Stimulated activated naive CD4-positive, alpha-beta T cell treated with Interleukin-2 at 50 U/mL for 16 hours (primary cell): ENCODE measurements around the gene CCDC57.
"Not testable (repeated sequence)": the region's sequence is repeated elsewhere in the genome, so short reads cannot be mapped to it uniquely, and the experiment has no call there.

Experiments
- DNase-seq: peaks from one replicate; lab custom pipeline; 2025; lab: John Stamatoyannopoulos, UW

CCDC57 gene

GRCh38 chr17:82201498-82201910 is 11.1 kb downstream of the CCDC57 start:
- DNase-seq: no peak

DNA sequence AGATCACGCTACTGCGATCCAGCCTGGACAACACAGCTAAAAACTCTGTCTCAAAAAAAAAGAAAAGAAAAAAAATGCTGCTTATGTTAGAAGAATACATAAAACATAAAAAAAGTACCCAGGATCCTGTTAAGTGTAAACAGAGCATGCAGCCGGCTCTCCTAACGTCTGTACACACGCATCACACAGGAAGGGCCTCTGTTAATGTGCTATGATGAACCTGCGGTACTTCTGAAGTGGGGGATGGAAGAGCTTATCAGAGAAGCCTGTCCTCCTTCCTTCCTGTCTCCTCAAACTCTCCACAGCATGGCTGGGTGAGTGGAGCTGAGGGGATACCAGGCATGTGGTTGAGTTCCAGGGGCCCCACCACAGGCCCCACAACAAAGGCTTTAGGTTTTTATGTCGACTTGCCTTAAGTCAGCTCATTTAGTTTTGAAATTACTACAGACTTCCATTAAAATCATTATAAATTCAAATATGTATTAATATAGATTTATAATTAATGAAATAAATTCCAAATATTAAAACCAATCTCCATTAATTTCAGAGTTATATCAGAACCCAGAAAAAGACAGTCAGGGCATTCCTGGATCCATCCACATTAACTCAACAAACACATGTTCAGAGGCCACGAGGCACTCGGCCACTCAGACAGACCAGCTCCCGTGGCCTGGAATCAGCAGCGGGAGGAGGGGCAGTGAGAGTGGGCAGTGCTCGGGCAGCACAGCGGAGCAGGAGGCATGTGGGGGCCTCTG is 11.7 kb downstream of the CCDC57 start:
- DNase-seq: peak; percentile 56

DNA sequence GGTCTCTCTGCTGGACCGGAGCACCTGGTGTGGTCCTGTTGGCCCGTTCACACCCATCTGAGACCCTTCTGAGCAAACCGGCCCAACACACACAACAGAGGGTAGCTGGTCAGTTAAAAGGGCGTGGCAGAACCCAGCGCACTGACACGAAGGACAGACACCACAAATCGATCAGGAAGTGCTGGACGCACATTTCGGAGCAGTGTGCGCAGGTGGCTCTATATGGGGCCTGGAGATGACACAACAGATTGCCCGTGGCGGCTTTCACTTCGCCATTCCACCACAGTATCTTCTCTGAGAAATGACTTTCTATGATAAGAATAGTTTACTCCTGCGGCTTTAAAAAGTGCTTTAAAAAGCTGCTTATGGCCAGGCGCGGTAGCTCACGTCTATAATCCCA is 12.5 kb downstream of the CCDC57 start:
- DNase-seq: no peak

- no peak for DNase-seq
Observed at GRCh38 chr17:82199496-82199895, 13.1 kb downstream of the CCDC57 start.

DNA sequence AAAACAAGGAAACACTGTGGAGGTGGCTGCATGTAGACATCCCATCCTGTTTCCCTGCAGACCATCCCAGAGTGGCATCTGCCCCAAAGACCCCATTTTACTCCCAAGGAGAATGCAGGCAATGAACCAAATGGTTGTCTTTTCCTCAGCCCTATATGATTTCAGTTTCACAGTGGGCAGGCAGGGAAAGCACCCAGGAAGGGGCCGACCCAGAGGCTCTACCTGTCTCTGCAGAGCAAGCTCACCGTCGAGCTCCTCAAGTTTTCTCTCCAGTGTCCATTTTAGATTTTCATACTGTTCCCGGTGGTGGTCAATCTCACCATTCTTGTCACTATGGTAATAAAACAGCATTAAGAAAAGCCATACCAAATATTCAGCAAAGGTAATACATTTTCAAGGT is 14.6 kb downstream of the CCDC57 start:
- no peak for DNase-seq

DNA sequence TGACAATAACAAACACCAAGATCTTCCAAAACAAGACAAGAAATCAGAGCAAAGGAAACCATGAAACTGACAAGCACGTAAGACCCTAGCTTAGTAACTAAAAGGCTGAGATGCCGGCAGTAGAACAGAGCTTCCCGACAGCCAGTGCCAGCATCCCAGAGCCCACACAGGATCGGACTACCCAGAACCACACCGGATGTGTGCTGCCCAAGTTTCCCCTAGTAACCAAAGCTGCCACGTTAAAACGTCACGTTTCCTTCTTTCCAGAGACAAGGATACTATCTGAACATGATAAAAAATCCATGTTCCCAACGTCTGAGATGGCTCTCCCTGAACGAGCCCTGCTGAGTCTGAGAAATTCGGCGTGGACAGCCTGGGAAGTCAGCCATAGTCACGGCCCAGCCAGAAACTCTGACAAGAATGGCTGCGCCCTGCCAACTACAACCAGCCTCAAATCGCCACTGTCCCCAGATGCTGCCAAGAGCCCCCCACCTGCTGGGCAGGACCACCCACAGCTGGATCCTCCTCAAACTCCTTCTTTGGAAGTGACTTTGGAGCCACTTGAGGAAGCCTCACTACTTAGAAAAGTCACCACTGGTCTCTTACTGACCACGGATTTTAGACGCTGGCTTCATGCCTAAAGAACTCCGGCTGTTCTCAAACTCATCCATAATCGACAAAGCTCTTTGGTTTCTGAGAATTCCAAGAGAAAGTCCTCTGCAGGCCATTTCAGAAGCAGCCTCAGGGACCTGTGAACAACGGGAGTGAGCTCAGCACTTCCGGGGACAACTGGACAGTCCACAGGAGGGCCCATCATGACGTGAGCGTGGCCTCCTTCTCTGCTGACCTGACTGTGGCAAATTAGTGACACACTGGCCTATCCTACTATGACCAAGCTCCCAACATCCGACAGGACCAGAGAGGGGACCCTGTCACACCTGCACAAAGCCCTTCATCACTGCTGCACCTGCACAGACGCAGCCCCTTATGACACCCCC is 16.7 kb downstream of the CCDC57 start:
- DNase-seq: no peak

GRCh38 chr17:82194765-82195164 is 17.9 kb downstream of the CCDC57 start:
- DNase-seq: no peak

DNA sequence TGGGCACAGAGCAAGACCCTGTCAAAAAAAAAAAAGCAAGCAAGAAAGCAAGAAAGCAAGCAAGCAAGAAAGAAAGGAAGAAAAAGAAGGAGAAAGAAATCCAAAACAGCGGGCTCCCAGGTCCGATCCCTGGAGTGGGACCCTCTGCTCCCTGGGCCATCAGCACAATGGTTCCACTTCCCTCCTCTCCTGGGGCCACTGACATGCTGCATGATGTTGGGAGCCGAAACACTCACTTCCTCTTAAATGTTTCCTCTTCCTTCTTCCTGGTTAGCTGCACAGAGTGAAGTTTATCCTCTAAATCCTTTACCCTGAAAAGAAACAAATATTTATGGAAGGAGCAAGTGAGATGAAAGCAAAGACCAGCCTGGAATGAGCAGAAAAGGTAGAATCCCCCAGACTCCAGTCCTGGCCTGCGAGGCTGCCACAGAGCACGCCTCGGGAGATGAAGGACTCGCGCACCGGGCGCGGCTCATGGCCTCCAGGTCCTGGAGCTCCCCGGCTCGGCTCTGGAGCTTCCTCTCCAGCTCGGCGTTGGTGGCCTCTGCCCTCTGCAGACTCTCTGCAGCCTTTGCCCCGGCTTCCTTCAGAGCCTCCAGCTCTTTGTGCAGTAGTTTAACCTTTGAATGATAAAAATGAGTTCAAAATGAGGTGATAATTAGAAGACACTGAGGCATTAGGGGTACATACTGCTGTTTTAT is 19.0 kb downstream of the CCDC57 start:
- no peak for DNase-seq

- DNase-seq: not testable (repeated sequence)
Observed at GRCh38 chr17:82193050-82193449, 19.6 kb downstream of the CCDC57 start.

DNA sequence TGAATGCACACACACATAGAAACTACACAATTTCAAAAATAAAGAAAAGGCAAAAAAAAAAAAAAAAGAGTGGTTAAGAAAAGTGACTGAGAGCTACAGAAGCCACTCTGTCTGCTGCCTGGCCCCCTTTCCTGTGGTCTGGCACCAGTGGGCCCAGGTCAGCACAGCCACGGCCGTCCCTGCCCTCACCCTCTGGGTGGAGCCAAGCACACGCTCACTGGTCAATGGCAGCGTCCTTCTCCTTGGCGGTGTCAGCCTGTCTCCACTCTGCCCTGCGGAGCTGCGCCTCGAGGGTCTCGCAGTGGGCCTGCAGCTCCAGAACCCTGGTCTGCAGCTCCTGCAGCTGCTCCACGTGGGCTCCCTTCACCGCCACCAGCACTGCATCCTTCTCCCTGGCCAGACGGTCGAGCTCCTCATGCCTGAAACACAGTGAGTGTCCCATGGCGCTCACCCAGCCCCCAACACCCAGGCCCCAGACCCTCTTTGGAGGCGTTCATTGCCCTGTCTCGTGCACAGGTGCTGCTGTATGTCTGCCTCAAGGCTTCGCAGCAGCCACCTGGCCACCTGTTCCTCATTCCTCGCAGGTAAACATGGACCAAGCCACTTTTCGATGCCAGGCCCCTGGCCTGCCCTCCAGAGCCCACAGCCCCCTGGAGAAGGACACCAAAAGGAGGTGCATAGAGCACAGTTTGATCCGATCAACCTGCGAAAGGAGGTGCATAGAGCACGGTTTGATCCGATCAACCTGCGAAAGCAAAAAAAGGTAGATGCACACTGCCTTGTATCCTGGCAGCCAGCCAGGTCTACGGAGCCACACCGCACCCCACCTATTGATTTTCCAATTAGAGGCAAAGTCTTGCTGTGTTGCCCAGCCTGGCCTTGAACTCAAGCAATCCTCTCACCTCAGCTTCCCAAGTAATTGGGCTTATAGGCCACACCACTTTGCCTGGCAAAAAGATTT is 24.4 kb downstream of the CCDC57 start:
- no peak for DNase-seq

- DNase-seq: no peak
Observed at GRCh38 chr17:82187500-82187899, 25.1 kb downstream of the CCDC57 start.

- no peak for DNase-seq
Observed at GRCh38 chr17:82186221-82186620, 26.4 kb downstream of the CCDC57 start.

GRCh38 chr17:82184761-82185160 is 27.9 kb downstream of the CCDC57 start:
- DNase-seq: no peak

DNA sequence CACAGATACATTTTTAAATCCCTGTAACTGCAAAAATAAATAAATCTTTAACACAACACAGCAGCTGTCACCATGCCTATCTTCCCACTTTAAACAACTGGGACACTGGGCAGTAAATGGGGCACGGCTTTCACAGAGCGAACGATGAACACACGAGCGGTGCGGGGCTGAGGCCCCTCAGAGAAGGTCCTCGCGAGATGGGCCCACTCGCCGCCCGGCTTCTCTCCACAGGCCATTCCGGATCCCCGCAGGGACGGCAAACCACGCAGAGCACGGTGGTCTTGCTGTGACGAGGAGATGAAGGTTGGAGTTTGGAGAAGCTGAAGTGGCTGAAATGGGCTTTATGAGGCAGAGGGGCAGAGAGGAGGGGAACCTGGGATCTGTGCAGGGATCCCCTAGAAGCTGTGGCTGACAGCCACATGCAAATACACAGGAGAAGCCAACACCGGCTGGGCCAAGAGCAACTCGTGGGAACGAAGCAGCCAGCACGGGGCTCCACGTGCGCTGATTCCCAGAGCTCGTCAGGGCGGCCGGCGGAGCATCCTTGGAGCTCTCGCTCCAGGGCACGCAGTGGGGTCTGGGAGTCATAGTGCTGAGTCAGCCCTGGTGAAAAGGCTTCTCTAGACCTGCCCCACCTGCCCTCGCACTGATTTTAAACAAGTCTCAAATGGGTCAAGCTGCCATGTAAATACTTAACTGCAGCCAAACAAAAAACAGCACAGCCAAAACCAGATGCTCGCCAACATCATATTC is 31.7 kb downstream of the CCDC57 start:
- DNase-seq: no peak

- DNase-seq: no peak
Observed at GRCh38 chr17:82179946-82180475, 32.6 kb downstream of the CCDC57 start.

DNA sequence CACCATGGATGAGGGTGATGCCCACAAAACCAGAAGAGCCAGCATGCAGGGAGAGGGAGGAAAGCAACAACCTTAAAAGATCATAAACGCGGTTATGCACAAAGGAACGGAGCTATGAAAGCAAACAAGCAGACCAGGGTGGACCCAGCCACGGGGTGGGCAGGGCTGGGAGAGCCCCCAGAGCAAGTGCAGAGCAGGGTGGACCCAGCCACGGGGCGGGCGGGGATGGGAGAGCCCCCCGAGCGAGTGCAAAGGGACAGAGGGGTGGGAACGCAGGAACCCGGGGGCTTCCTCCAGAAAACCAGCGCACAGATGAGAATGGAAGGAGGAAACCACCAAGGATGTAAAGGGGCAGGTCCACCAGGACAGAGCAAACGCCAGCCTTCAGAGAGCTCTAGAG is 33.2 kb downstream of the CCDC57 start:
- DNase-seq: no peak

DNA sequence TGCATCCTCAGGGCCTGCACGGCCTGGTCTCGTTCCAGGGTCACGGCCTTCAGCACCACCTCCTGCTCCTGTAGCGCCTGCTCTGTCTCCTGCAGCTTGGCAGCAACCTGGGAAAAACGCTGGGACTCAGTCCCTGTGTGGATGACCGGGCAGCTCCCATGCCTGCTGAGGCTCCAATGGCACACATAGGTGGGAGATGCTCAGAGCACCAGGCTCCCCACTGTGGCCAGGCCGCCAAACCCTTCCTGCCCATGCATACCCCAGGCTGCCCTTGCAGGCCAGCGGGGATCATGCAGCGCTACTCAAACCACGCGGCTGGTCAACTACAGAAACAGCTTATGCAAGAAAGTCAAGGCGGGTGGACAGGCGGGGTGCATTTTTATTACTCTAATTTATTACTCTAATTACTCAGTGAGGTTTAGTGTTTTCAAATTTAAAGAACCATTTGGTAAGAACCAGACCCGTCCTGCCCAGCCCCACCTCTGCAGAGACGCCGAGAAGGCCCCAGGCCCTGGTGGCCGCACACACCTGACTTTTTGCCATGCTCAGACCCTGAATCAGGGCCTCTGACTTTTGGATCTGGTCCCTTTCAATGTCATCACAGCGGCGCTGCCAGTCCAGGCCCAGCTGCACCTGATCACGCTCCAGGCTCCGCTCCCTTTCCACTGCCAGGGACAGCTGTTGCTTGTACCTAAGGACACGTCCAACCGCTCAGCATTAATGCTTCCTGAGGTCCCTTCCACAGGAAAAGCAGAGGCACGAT is 34.0 kb downstream of the CCDC57 start:
- DNase-seq: no peak

GRCh38 chr17:82177761-82178498 is 34.7 kb downstream of the CCDC57 start:
- DNase-seq: no peak

DNA sequence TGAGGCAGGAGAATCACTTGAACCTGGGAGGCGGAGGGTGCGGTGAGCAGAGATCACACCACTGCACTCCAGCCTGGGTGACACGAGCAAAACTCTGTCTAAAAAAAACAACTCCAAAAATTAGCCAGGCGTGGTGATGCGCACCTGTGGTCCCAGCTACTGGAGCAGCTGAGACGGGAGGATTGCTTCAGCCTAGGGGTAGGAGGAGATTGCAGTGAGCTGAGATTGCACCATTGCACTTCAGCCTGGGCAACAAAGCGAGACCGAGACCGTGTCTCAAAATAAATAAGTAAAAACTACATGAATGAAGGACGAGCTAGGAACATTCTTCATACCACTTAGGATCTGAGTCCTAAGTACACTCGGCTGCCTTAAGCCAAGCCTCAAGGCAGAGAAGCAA is 35.4 kb downstream of the CCDC57 start:
- no peak for DNase-seq
